Kidney (tissue), 14 donors: ENCODE measurements around the gene ITIH4. TPM values are rescaled to one million over a fixed set of nuclear protein-coding genes. Genes with fewer than 3 reads are reported as not detected.

Source experiments
- DNase-seq, 5 donors: peaks; one replicate each; pipeline ENCODE4 v3.0.0-alpha.2; 2013 to 2020
- FAIRE-seq: peaks from 2 replicates; lab custom pipeline; 2012; peaks lifted over from hg19 to GRCh38; lab: Jason Lieb, UNC
- H3K27ac ChIP-seq, 2 donors: one replicate each; pipeline ENCODE4 v1.7.0; 2013; ENCODE audit warnings: low read depth in 2 of 2, low read length in 2 of 2, inconsistent platforms in 1 of 2
- H3K27me3 ChIP-seq: one replicate; pipeline ENCODE4 v1.7.1; 2013; ENCODE audit warnings: low read length, inconsistent platforms; ENCODE audit not compliant: control insufficient read depth, insufficient read depth
- H3K36me3 ChIP-seq, 3 donors: one replicate each; pipeline versions ENCODE4 v1.7.0 to v1.7.1; 2013; ENCODE audit warnings: low read length in 3 of 3, control low read depth in 1 of 3, inconsistent platforms in 1 of 3; ENCODE audit not compliant: insufficient read depth in 3 of 3, control insufficient read depth in 2 of 3
- H3K4me1 ChIP-seq, 3 donors: one replicate each; pipeline versions ENCODE4 v1.7.0 to v1.7.1; 2013; ENCODE audit warnings: low read length in 3 of 3, inconsistent platforms in 1 of 3, low read depth in 1 of 3; ENCODE audit not compliant: control insufficient read depth in 2 of 3, insufficient read depth in 2 of 3
- H3K4me3 ChIP-seq, 3 donors: one replicate each; pipeline versions ENCODE4 v1.7.0 to v1.8.1; 2013; ENCODE audit warnings: low read length in 3 of 3, control low read depth in 1 of 3, inconsistent platforms in 1 of 3
- H3K9ac ChIP-seq, 3 donors: one replicate each; pipeline versions ENCODE4 v1.7.0 to v1.7.1; 2013; ENCODE audit warnings: low read length in 3 of 3, control low read depth in 1 of 3, inconsistent platforms in 1 of 3
- H3K9me3 ChIP-seq, 3 donors: one replicate each; pipeline versions ENCODE4 v1.7.0 to v1.7.1; 2013; ENCODE audit warnings: low read length in 3 of 3, control low read depth in 1 of 3, inconsistent platforms in 1 of 3; ENCODE audit not compliant: control insufficient read depth in 2 of 3, insufficient read depth in 1 of 3
- intact Hi-C: fragments of 100-400 bp; cut with DNase I; formaldehyde crosslinking; loops from one replicate; pipeline ENCODE4 v1.11.1; 2022
- polyA plus RNA-seq: library from polyadenylated mRNA; stranded (reverse); fragments of 350-450 nt; fragmentation: Illumina TruSeq; extraction: RNeasy Lipid Tissue Mini Kit (QIAGEN cat#74804); gene quantifications from one replicate; pipeline ENCODE4 v1.2.3, GENCODE V29; 2014; ENCODE audit warnings: low read depth, low replicate concordance; ENCODE audit not compliant: insufficient read depth
- total RNA-seq: library from RNA; stranded (reverse); fragmentation: NEBNext Ultra II Directional; extraction: Animal tissue kit (Norgen Biotek cat#: 25700); gene quantifications from one replicate; pipeline ENCODE4 v1.2.1, GENCODE V29; 2021
- TF ChIP-seq, protein P1 (sequence below): IDR thresholded peaks from 3 replicates; pipeline ENCODE4 v1.5.1; 2012; ENCODE audit warnings: mild to moderate bottlenecking, moderate library complexity, borderline replicate concordance; ENCODE audit not compliant: insufficient read depth; ENCODE audit errors: extremely low read depth
- donor health status: control.
- donor health status: control.
- donor health status: control.
- donor health status: control.
- donor health status: control.
- donor health status: DM: yes; HTN: yes; CAD: no.
- donor health status: Normal renal cell carcinoma (clear cell type).

Gene ITIH4
- total and polyA plus RNA-seq, 2 donors from 2014 or later, result 12.9 to 15.4 TPM

DNA sequence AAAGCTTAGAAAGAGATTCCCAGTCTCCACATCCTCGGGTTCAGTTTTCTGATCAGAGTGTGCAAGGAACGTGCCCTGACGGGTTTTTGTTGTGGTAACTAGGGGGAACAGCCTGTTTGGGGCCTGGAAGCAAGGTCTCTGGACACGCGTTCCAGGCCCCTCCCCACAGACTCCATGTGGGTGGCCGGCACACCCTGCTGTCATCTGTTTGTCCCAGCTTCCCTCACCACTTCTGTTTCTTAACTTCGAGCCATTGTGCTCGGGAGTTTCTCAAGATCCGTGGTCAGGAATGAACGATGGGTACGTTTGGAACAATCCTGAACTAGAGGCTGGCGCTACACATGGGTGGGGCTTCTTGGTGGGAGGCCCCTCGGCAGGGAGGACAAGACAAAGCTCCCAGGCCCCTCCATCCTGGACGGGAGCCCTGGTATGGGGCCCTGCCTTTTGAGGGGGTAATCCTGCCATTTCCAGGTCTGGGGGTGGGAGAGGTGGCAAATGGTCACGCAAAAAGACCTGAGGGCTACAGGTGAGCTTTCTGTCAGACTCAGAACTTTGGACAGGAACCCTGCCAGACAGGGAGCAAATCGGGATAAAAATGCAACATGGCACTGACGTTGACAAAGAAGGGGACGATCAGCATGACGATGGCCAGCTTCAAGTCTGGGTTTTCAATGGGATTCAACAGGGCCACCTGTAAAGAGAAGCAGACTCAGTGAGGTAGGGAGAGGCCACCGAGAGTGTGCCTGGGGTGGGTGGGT is 12.8 kb upstream of the ITIH4 start:
- H3K27me3 ChIP-seq, result no peaks in the 10 kb centered on the region
- FAIRE-seq (no peak), DNase-seq (peak in 1 of 5 donors; percentile 38)
- intact Hi-C loops, result no loop called here
- TF ChIP-seq, protein P1, sequence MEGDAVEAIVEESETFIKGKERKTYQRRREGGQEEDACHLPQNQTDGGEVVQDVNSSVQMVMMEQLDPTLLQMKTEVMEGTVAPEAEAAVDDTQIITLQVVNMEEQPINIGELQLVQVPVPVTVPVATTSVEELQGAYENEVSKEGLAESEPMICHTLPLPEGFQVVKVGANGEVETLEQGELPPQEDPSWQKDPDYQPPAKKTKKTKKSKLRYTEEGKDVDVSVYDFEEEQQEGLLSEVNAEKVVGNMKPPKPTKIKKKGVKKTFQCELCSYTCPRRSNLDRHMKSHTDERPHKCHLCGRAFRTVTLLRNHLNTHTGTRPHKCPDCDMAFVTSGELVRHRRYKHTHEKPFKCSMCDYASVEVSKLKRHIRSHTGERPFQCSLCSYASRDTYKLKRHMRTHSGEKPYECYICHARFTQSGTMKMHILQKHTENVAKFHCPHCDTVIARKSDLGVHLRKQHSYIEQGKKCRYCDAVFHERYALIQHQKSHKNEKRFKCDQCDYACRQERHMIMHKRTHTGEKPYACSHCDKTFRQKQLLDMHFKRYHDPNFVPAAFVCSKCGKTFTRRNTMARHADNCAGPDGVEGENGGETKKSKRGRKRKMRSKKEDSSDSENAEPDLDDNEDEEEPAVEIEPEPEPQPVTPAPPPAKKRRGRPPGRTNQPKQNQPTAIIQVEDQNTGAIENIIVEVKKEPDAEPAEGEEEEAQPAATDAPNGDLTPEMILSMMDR, result no peak
- H3K9me3 ChIP-seq, result no peaks in the 10 kb centered on the region
- H3K4me1 ChIP-seq, result peaks cover 0 to 4% (median 0%) of the 10 kb centered on the region in 3 donors
- no peak overlapping the region for H3K27ac ChIP-seq
- H3K9ac ChIP-seq, result no peak overlapping the region
- no peak overlapping the region for H3K4me3 ChIP-seq
- H3K36me3 ChIP-seq, result peaks cover 0 to 28% (median 20%) of the 10 kb centered on the region in 3 donors

GRCh38 chr3:52842424-52842823 is 12.0 kb upstream of the ITIH4 start:
- Histone ChIP-seq H3K36me3 (peaks cover 0 to 30% (median 19%) of the 10 kb centered on the region in 3 donors), H3K27me3 (no peaks in the 10 kb centered on the region), H3K27ac (no peak overlapping the region), H3K9ac (no peak overlapping the region), H3K9me3 (no peaks in the 10 kb centered on the region), H3K4me1 (peaks cover 0 to 4% (median 0%) of the 10 kb centered on the region in 3 donors), H3K4me3 (no peak overlapping the region)
- TF ChIP-seq, protein P1, result no peak
- intact Hi-C loops, result no loop called here
- FAIRE-seq (no peak), DNase-seq (peak in 1 of 5 donors; percentile 54)

GRCh38 chr3:52841981-52842340 is 11.5 kb upstream of the ITIH4 start:
- DNase-seq, result peak in 1 of 5 donors; percentile 43

More at GRCh38 chr3:52841981-52842340, 11.5 kb upstream of the ITIH4 start:
- FAIRE-seq, result no peak
- Histone ChIP-seq H3K27me3 (no peaks in the 10 kb centered on the region), H3K9ac (no peak overlapping the region), H3K27ac (no peak overlapping the region), H3K9me3 (no peaks in the 10 kb centered on the region), H3K4me1 (peaks cover 0 to 4% (median 0%) of the 10 kb centered on the region in 3 donors), H3K36me3 (peaks cover 0 to 30% (median 19%) of the 10 kb centered on the region in 3 donors), H3K4me3 (no peak overlapping the region)
- TF ChIP-seq, protein P1, result no peak
- intact Hi-C loops, result no loop called here
